Vagina (tissue), 2 donors: ENCODE results near the gene TLN1. TPM values are rescaled to one million over a fixed set of nuclear protein-coding genes. Genes with fewer than 3 reads are reported as not detected.

Experiments used
- DNase-seq, 2 donors: peaks; one replicate each; pipeline ENCODE4 v3.0.0-alpha.2; 2017; ENCODE audit errors: extremely low spot score in 2 of 2
- H3K27ac ChIP-seq: fragments of 200-600 bp; sonication (generic); one replicate; pipeline ENCODE4 v1.5.1; 2019
- H3K27me3 ChIP-seq: fragments of 200-600 bp; sonication (generic); one replicate; pipeline ENCODE4 v1.5.1; 2019
- H3K36me3 ChIP-seq, 2 donors: fragments of 200-600 bp; sonication (generic); one replicate each; pipeline ENCODE4 v1.5.1; 2017 to 2019
- H3K4me1 ChIP-seq: fragments of 200-600 bp; sonication (generic); one replicate; pipeline ENCODE4 v1.5.1; 2019
- H3K4me3 ChIP-seq, 2 donors: fragments of 200-600 bp; sonication (generic); 1 replicate in 1 of 2; 2 replicates in 1 of 2; pipeline ENCODE4 v1.5.1; 2016 to 2019
- H3K9me3 ChIP-seq: fragments of 200-600 bp; sonication (generic); one replicate; pipeline ENCODE4 v1.5.1; 2019
- CTCF ChIP-seq, 3 experiments: fragments of 450-650 bp in 2 of 3; fragments of 200-600 bp in 1 of 3; sonication (generic) in 1 of 3; IDR thresholded peaks; one replicate each; pipeline ENCODE4 v1.5.1; 2017 to 2019; ENCODE audit warnings: antibody characterized with exemption in 3 of 3, mild to moderate bottlenecking in 2 of 3, moderate library complexity in 2 of 3
- POLR2A ChIP-seq, 2 donors: fragments of 450-650 bp; IDR thresholded peaks; one replicate each; pipeline ENCODE4 v1.6.1; 2017; ENCODE audit warnings: antibody characterized with exemption in 2 of 2, mild to moderate bottlenecking in 2 of 2, moderate library complexity in 2 of 2
- POLR2AphosphoS5 ChIP-seq, 2 donors: sonication (generic); formaldehyde crosslinking; IDR thresholded peaks; one replicate each; pipeline ENCODE4 v1.9.0; 2017; ENCODE audit warnings: antibody characterized with exemption in 2 of 2, mild to moderate bottlenecking in 2 of 2, low read depth in 1 of 2; ENCODE audit not compliant: insufficient read depth in 1 of 2
- intact Hi-C: fragments of 100-400 bp; cut with DNase I; formaldehyde crosslinking; loops from one replicate; pipeline ENCODE4 v1.15.1; 2023
- total RNA-seq: library from RNA; depleted of rRNA; stranded (reverse); fragments of >200 nt; gene quantifications from one replicate; pipeline ENCODE4 v1.2.3, GENCODE V29; 2016

The TLN1 gene
- total RNA-seq, 1 donor from 2014 or later: 268 TPM

GRCh38 chr9:35691334-35691650 lies 40.7 kb downstream of the TLN1 start:
- intact Hi-C loops: loop anchor here (5.0 kb wide), 2 partner anchors 34 to 36 kb away; partner anchors contain the start of genes CCDC107 and RMRP

DNA sequence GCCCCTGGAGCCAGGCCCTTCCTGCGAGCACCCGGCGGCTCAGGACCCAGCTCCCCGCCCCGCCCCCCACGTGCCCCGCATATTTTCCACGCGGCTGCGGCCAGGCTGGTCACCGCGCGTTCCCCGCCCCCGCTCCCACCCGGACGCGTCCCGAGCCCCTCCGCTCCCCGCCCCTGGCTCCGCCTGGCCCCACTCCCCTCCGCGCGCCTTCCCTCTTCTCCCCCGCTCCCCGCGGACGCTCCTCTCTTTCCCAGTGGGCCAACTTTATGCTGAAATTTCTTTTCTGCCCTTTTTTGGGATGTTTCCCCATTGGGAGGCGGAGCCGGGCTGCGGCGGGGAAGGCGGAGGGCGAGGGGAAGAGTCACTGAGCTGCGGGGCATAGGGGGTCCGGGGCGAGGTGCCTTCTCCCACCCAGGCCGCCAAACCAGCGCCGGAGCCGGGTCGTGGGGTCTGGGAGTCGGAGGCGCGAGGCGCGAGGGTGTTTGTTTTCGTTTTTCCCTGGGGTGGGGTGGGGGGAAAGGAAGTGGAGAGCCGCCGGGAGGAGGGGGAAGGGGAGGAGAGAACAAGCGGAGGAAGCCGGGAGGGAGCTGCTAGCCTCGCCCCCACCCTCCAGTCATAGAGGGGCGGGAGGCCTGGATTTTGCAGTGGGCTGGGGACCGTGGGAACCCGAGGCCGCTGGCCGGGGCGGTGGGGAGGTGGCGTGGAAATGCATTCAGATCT lies 41.2 kb downstream of the TLN1 start:
- DNase-seq: no peak
- intact Hi-C loops: loop anchor here (5.0 kb wide), 2 partner anchors 33 to 37 kb away; partner anchors contain the start of genes CCDC107 and RMRP
- H3K4me1 ChIP-seq: peaks cover 32% of the 10 kb centered on the region

More at GRCh38 chr9:35691334-35691650, 40.7 kb downstream of the TLN1 start:
- peaks cover 32% of the 10 kb centered on the region for H3K4me1 ChIP-seq
- TF ChIP-seq CTCF (IDR thresholded peaks at IDR 0.05) (no peak), POLR2A (IDR thresholded peaks at IDR 0.05) (no peak), POLR2AphosphoS5 (IDR thresholded peaks at IDR 0.05; ENCODE audit: insufficient read depth in 1 of 2, low read depth in 1 of 2) (no peak)
- H3K27ac ChIP-seq: peak overlapping the region; percentile 96
- no peaks in the 10 kb centered on the region for H3K27me3 ChIP-seq
- H3K36me3 ChIP-seq: no peaks in the 10 kb centered on the region
- peak overlapping the region; percentile 79 to 90 for H3K4me3 ChIP-seq
- no peak for DNase-seq
- H3K9me3 ChIP-seq: no peaks in the 10 kb centered on the region

GRCh38 chr9:35690294-35690613 lies 41.7 kb downstream of the TLN1 start:
- TF ChIP-seq POLR2A (IDR thresholded peaks at IDR 0.05): no peak
- no peak for TF ChIP-seq POLR2AphosphoS5 (IDR thresholded peaks at IDR 0.05; ENCODE audit: insufficient read depth in 1 of 2, low read depth in 1 of 2)
- TF ChIP-seq CTCF (IDR thresholded peaks at IDR 0.05): no peak
- no peaks in the 10 kb centered on the region for H3K27me3 ChIP-seq
- no peaks in the 10 kb centered on the region for H3K9me3 ChIP-seq
- peak overlapping the region; percentile 96 for H3K27ac ChIP-seq
- peak overlapping the region; percentile 79 to 90 for H3K4me3 ChIP-seq
- no peak for DNase-seq
- peaks cover 32% of the 10 kb centered on the region for H3K4me1 ChIP-seq
- peaks cover 0 to 2% of the 10 kb centered on the region in 2 donors for H3K36me3 ChIP-seq
- intact Hi-C loops: loop anchor here (5.0 kb wide), 2 partner anchors 33 to 37 kb away; partner anchors contain the start of genes CCDC107 and RMRP

More for the DNA sequence above, 41.2 kb downstream of the TLN1 start:
- H3K27me3 ChIP-seq: no peaks in the 10 kb centered on the region
- peak overlapping the region; percentile 96 for H3K27ac ChIP-seq
- TF ChIP-seq CTCF (IDR thresholded peaks at IDR 0.05) (no peak), POLR2A (IDR thresholded peaks at IDR 0.05) (peak in 1 of 2 donors; percentile 64), POLR2AphosphoS5 (IDR thresholded peaks at IDR 0.05; ENCODE audit: insufficient read depth in 1 of 2, low read depth in 1 of 2) (peak in 1 of 2 donors; percentile 85)
- peak overlapping the region; percentile 79 to 90 for H3K4me3 ChIP-seq
- H3K9me3 ChIP-seq: no peaks in the 10 kb centered on the region
- no peaks in the 10 kb centered on the region for H3K36me3 ChIP-seq

GRCh38 chr9:35689542-35690293 lies 42.3 kb downstream of the TLN1 start, which contains the start of gene TPM2:
Gene TPM2, minus strand, starts transcription at chr9:35689925. Its CDS starts 108 bp downstream, at chr9:35689817.
- peaks cover 32% of the 10 kb centered on the region for H3K4me1 ChIP-seq
- H3K36me3 ChIP-seq: peaks cover 0 to 7% of the 10 kb centered on the region in 2 donors
- peak in 1 of 2 donors; percentile 54 for TF ChIP-seq POLR2A (IDR thresholded peaks at IDR 0.05)
- TF ChIP-seq CTCF (IDR thresholded peaks at IDR 0.05): no peak
- TF ChIP-seq POLR2AphosphoS5 (IDR thresholded peaks at IDR 0.05; ENCODE audit: insufficient read depth in 1 of 2, low read depth in 1 of 2): peak in 1 of 2 donors; percentile 90
- no peaks in the 10 kb centered on the region for H3K27me3 ChIP-seq
- DNase-seq: no peak
- no peaks in the 10 kb centered on the region for H3K9me3 ChIP-seq
- H3K4me3 ChIP-seq: peak within 1 kb of the TSS; percentile 79 to 90
- intact Hi-C loops: loop anchor here (5.0 kb wide), 2 partner anchors 32 to 38 kb away; partner anchors contain the start of genes CCDC107 and RMRP
- H3K27ac ChIP-seq: peak within 1 kb of the TSS; percentile 96
